ENCODE data around the gene REPIN1. TPM values are rescaled to one million over a fixed set of nuclear protein-coding genes. Genes with fewer than 3 reads are reported as not detected.

Gene REPIN1
- total and polyA plus RNA-seq, 2 experiments from 2014 or later: 79.1 to 107 TPM

GRCh38 chr7:150351587-150352194, 16.9 kb upstream of the REPIN1 start:
- H3K9me2 ChIP-seq (replicated peaks; ENCODE audit: insufficient read depth): no peaks in the 10 kb centered on the region
- DNase-seq (ENCODE audit: low spot score): no peak
- no peak for TF ChIP-seq EZH2 (IDR thresholded peaks at IDR 0.05; ENCODE audit: borderline replicate concordance)
- no peaks in the 10 kb centered on the region for H3K4me1 ChIP-seq (ENCODE audit: insufficient read depth)
- H4K20me1 ChIP-seq (ENCODE audit: insufficient read depth, poor library complexity, severe bottlenecking): no peaks in the 10 kb centered on the region
- no peaks in the 10 kb centered on the region for H3K79me2 ChIP-seq
- H2AFZ ChIP-seq: no peak overlapping the region
- no peaks in the 10 kb centered on the region for H3K36me3 ChIP-seq (replicated peaks; ENCODE audit: insufficient read depth, low read depth)
- no peaks in the 10 kb centered on the region for H3K9me3 ChIP-seq (ENCODE audit: low read depth)
- H3K4me2 ChIP-seq: no peak overlapping the region
- 75% methylated on average over 8 of the region's 8 CpGs for WGBS (ENCODE audit: low lambda C conversion rate, missing lambda C conversion rate)
- no peaks in the 10 kb centered on the region for H3K27me3 ChIP-seq
- no peak overlapping the region for H3K27ac ChIP-seq
- H3K4me3 ChIP-seq: no peak overlapping the region

- DNase-seq (ENCODE audit: low spot score): no peak
- WGBS (ENCODE audit: low lambda C conversion rate, missing lambda C conversion rate): 90% methylated on average over 1 of the region's 1 CpG
- no peak overlapping the region for H2AFZ ChIP-seq
- no peak overlapping the region for H3K27ac ChIP-seq
- no peaks in the 10 kb centered on the region for H3K4me1 ChIP-seq (ENCODE audit: insufficient read depth)
- H3K36me3 ChIP-seq (replicated peaks; ENCODE audit: insufficient read depth, low read depth): no peaks in the 10 kb centered on the region
- TF ChIP-seq EZH2phosphoT487 (IDR thresholded peaks at IDR 0.05; ENCODE audit: low read depth, severe bottlenecking, unreplicated experiment): no peak
- TF ChIP-seq EZH2 (IDR thresholded peaks at IDR 0.05; ENCODE audit: borderline replicate concordance): no peak
- TF ChIP-seq, protein P1, sequence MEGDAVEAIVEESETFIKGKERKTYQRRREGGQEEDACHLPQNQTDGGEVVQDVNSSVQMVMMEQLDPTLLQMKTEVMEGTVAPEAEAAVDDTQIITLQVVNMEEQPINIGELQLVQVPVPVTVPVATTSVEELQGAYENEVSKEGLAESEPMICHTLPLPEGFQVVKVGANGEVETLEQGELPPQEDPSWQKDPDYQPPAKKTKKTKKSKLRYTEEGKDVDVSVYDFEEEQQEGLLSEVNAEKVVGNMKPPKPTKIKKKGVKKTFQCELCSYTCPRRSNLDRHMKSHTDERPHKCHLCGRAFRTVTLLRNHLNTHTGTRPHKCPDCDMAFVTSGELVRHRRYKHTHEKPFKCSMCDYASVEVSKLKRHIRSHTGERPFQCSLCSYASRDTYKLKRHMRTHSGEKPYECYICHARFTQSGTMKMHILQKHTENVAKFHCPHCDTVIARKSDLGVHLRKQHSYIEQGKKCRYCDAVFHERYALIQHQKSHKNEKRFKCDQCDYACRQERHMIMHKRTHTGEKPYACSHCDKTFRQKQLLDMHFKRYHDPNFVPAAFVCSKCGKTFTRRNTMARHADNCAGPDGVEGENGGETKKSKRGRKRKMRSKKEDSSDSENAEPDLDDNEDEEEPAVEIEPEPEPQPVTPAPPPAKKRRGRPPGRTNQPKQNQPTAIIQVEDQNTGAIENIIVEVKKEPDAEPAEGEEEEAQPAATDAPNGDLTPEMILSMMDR (IDR thresholded peaks at IDR 0.05; ENCODE audit: poor library complexity): no peak
- no peak overlapping the region for H3K4me3 ChIP-seq
- no peaks in the 10 kb centered on the region for H3K9me2 ChIP-seq (replicated peaks; ENCODE audit: insufficient read depth)
- no peak overlapping the region for H3K4me2 ChIP-seq
- H3K27me3 ChIP-seq: no peaks in the 10 kb centered on the region
- no peaks in the 10 kb centered on the region for H3K79me2 ChIP-seq
- no peaks in the 10 kb centered on the region for H4K20me1 ChIP-seq (ENCODE audit: insufficient read depth, poor library complexity, severe bottlenecking)
- no peaks in the 10 kb centered on the region for H3K9me3 ChIP-seq (ENCODE audit: low read depth)
These were observed 13.0 kb upstream of the REPIN1 start for GRCh38 chr7:150355666-150356059.

DNA sequence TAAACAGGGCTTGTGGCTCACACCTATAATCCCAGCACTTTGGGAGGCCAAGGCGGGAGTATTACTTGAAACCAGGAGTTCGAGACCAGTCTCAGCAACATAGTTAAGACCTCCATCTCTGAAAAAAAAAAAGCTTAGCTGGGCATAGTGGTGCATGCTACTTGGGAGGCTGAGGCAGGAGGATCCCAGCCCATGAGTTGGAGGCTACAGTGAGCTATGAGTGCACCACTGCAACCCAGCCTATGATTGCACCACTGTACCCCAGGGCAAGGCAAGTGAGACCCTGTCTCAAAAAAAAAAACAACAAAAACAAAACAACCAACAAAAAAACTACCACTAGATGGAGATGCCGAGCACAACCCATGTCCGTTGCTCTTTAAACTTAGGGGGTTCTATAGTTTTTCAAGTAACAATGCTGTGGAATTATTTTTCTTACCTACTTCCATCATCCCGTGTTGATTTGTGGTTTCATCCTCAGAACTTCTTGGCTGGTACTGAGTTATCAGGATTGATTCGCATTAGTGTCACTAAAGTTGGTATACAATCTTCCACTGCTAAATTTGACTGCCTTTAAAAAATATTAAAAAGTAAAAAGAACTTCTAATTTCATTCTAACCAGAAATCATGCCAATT, 12.2 kb upstream of the REPIN1 start:
- WGBS (ENCODE audit: low lambda C conversion rate, missing lambda C conversion rate): 29% methylated on average over 6 of the region's 6 CpGs
- no peaks in the 10 kb centered on the region for H3K36me3 ChIP-seq (replicated peaks; ENCODE audit: insufficient read depth, low read depth)
- no peaks in the 10 kb centered on the region for H3K9me3 ChIP-seq (ENCODE audit: low read depth)
- H3K79me2 ChIP-seq: no peaks in the 10 kb centered on the region
- no peaks in the 10 kb centered on the region for H3K4me1 ChIP-seq (ENCODE audit: insufficient read depth)
- H3K9me2 ChIP-seq (replicated peaks; ENCODE audit: insufficient read depth): no peaks in the 10 kb centered on the region
- TF ChIP-seq, protein P1 (IDR thresholded peaks at IDR 0.05; ENCODE audit: poor library complexity): peak; percentile 67
- TF ChIP-seq EZH2 (IDR thresholded peaks at IDR 0.05; ENCODE audit: borderline replicate concordance): no peak
- H3K27me3 ChIP-seq: no peaks in the 10 kb centered on the region
- H3K27ac ChIP-seq: no peak overlapping the region
- H3K4me2 ChIP-seq: no peak overlapping the region
- H2AFZ ChIP-seq: no peak overlapping the region
- no peak overlapping the region for H3K4me3 ChIP-seq
- no peaks in the 10 kb centered on the region for H4K20me1 ChIP-seq (ENCODE audit: insufficient read depth, poor library complexity, severe bottlenecking)
- no peak for DNase-seq (ENCODE audit: low spot score)

GRCh38 chr7:150357270-150357669, 11.4 kb upstream of the REPIN1 start:
- Histone ChIP-seq H3K4me2 (no peak overlapping the region), H3K36me3 (replicated peaks; ENCODE audit: insufficient read depth, low read depth) (no peaks in the 10 kb centered on the region), H3K27me3 (no peaks in the 10 kb centered on the region), H3K9me3 (ENCODE audit: low read depth) (no peaks in the 10 kb centered on the region), H4K20me1 (ENCODE audit: insufficient read depth, poor library complexity, severe bottlenecking) (no peaks in the 10 kb centered on the region), H3K4me3 (no peak overlapping the region), H3K4me1 (ENCODE audit: insufficient read depth) (no peaks in the 10 kb centered on the region), H2AFZ (no peak overlapping the region), H3K9me2 (replicated peaks; ENCODE audit: insufficient read depth) (no peaks in the 10 kb centered on the region), H3K27ac (no peak overlapping the region), H3K79me2 (no peaks in the 10 kb centered on the region)
- WGBS (ENCODE audit: low lambda C conversion rate, missing lambda C conversion rate): 66% methylated on average over 9 of the region's 9 CpGs
- TF ChIP-seq, protein P1 (IDR thresholded peaks at IDR 0.05; ENCODE audit: poor library complexity): no peak
- TF ChIP-seq EZH2 (IDR thresholded peaks at IDR 0.05; ENCODE audit: borderline replicate concordance): no peak
- TF ChIP-seq EZH2phosphoT487 (IDR thresholded peaks at IDR 0.05; ENCODE audit: low read depth, severe bottlenecking, unreplicated experiment): no peak
- no peak for DNase-seq (ENCODE audit: low spot score)
